Stimulated activated CD4-positive, alpha-beta T cell treated with anti-CD3 and anti-CD28 coated beads, Interleukin-4, amount 100 ng/mL, for 24 hours (primary cell): ENCODE results near the gene HIVEP3.

ENCODE experiments used
- DNase-seq: peaks from one replicate; pipeline ENCODE4 v3.0.0-alpha.2; 2020

The HIVEP3 gene

GRCh38 chr1:41621256-41621655 is 297.5 kb downstream of the HIVEP3 start:
- DNase-seq = no peak

- no peak for DNase-seq
These were observed 298.2 kb downstream of the HIVEP3 start for GRCh38 chr1:41620365-41621169.

- no peak for DNase-seq
These were observed 299.0 kb downstream of the HIVEP3 start for GRCh38 chr1:41619511-41620364.

GRCh38 chr1:41618871-41619270 is 299.9 kb downstream of the HIVEP3 start:
- no peak for DNase-seq

DNA sequence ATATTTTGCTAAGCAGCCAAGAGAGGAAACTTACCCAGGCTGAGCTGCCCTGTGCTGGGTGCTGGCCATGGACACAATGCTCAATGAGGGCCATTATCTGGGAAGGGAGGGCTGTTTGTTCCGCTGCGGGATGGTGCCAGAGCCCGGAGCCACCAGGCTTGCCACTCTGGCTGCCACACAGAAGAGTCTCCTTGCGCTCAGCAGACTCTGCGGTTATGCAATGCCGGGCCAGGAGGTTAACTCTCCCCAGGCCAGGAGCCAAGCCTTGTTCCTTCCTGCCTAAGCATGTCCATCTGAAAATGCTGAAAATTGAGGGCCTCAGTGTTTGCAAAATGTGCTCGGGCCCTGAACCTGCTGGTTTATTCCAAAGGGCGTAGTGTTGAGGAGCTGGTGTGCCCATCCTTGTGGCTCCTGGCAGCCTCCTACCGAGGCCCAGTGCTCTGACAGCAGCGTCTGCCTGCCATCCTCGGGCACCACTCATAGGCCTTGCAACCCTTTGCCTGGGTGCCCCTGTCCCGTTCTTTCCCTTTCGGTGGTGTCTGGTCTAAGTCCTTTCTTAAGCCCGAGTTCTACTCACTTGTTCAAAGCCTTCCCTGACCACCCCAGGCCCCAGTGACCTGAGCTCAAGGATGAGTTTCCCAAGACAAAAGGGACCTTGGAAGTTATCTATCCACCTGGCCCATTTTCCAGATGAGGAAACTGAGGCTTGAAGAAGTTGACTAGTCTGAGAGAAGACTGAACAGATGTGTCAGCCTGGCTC is 300.5 kb downstream of the HIVEP3 start:
- DNase-seq = no peak

- no peak for DNase-seq
These were observed 301.4 kb downstream of the HIVEP3 start for GRCh38 chr1:41617336-41617735.

- DNase-seq = no peak
These were observed 302.2 kb downstream of the HIVEP3 start for GRCh38 chr1:41616563-41616962.

DNA sequence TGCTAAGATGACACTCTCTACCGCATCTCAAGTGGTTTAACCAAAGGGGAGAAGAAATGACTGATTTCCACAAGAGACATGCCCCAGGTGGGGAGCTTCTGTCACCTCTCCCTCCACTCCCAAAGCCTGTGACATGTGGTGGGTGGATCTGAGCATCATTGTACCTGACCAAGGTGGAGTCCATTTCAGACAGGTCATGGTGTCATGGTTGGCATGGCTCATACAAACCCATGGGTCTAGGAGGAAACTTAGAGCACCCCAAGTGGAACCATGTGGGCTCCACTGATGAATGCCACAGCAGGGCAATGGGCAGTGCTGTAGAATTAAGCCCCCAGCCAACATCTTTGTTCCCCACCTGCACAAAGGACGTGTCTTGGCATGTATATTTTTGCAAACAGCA is 302.7 kb downstream of the HIVEP3 start:
- no peak for DNase-seq

GRCh38 chr1:41615316-41615715 is 303.4 kb downstream of the HIVEP3 start:
- DNase-seq = no peak

DNA sequence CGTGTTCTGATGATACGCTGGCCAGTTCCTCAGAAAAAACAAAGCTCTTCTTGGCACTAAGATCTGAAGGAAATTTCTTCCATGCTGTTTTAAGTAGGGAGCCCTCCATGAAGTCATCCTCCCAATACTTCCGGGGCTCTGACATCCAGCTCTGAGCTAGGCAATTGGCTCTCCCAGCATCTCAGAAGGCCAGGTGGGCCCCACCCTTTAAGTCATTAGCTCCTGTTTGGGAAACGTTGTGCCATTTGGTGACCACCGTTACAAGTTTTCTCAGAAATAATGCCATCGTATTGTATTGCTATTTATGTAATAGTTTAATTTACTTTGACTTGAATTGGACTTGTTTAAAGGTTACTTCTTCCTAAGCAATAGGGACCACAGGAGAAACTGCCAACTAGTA is 303.9 kb downstream of the HIVEP3 start:
- DNase-seq = no peak

- no peak for DNase-seq
These were observed 304.8 kb downstream of the HIVEP3 start for GRCh38 chr1:41613689-41614574.

DNA sequence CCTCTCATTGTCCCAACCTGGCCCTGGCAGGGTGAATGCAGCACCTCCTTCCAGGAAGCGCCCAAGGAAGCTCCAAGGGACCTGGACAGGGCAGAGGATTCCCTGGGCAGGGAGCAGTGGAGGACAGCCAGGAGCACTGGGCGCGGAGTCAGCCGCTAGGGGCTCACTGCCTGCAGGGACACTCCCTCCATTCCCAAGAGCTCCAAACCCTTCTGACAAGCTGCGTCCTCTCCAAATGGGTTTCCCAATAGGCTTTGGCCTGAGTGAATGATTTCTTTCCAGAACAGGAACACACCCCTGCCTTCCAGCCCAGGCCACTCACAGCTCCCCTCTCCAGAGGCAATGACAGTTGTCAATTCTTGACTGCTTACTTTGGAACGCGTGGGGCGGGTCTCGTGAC is 305.8 kb downstream of the HIVEP3 start:
- no peak for DNase-seq

DNA sequence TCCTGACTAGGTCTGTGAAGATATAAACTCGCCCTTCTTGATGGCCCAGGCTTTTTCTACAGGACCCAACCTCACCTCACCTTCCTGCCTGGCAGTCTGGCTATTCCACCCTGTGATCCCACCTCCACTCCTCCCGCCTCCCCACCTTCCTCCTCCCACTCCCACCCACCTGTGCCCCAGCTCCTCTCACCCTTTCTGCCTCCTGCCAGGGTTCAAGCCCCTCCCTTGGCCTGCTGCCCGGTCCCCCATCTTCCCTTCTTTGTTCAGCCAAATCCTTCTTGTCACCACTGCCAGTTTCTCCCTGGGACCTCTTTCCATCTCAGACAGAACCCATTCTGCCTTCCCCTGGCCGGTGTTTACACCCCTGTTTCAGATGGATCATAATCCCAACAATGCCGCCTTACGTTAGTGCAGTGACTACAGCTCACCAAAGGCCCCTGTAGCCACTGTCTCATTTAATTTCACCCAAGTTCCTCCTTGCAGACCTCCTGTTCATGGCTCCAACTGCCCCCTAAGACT is 306.7 kb downstream of the HIVEP3 start:
- no peak for DNase-seq

- DNase-seq = no peak
These were observed 307.4 kb downstream of the HIVEP3 start for GRCh38 chr1:41611068-41611931.

DNA sequence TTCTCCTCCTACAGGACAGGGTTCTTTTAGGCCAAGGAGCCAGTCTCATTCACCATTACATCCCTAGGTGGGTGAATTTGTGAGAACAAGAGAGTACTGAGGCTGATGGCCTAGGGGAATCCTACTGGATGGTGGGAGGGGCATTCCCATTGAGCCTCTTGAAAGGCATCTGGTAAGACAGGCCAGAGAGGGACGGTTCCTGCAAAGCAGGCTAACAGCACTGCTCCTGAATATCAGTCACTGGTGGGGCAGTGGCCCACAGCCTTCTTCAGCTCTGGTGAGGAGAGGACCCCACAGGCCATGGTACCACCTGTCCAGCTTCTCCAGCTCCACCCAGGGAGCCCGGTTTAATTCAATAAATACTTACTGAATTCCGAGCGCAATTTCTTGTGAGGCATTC is 308.4 kb downstream of the HIVEP3 start:
- no peak for DNase-seq

DNA sequence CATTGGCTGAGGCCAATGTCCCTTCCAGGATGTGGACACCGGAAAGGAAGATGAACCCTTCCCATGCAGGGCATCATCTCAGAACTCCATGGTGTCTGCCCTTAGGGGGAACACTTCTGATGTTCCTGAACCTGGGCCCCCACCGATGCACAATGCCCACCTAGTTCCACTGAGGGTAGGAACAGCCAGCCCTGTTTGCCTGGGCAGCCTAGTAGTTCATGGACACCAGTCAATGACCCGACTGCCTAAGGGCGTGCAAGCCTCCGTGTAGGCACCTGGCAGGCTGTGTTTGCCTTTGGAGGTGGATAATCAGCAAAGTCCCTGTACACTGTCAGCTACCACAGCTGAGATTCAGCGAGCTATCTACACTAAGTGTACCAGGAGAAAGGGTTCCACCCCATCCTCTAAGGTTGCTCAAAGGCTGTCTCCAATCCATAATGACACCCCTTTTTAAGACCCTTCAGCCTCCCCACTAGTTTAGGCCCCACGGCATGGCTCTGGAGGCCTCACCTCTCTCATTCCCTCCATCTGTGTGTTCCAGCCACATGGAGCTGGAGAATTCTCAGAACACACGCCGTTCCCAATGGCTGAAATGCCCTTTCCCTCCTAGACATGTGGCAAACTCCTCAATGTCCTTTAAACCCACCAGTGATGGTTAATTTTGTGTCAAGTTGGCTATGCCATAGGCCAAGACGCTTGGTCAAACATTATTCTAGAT is 309.4 kb downstream of the HIVEP3 start:
- no peak for DNase-seq

GRCh38 chr1:41608211-41608610 is 310.5 kb downstream of the HIVEP3 start:
- DNase-seq = no peak

- no peak for DNase-seq
These were observed 310.9 kb downstream of the HIVEP3 start for GRCh38 chr1:41607808-41608207.

DNA sequence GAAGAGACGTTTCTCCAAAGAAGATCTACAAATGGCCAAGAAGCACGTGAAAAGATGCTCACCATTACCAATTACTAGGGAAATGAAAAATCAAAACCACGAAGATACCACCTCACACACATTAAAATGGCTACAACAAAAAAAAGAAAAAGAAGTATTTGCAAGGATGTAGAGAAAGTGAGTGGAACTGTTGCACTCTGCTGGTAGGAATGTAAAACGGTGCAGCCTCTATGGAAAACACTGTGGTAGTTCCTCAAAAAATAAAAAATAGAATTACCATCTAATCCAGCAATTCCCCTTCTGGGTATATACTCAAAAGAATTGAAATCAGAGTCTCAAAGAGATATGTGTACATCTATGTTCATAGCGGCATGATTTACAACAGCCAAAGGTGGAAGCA is 318.8 kb downstream of the HIVEP3 start:
- DNase-seq = no peak

GRCh38 chr1:41598325-41598724 is 320.4 kb downstream of the HIVEP3 start:
- DNase-seq = no peak
